Loucy (cell line): ENCODE results near the gene RNLS.
"Not testable (repeated sequence)": the region's sequence is repeated elsewhere in the genome, so short reads cannot be mapped to it uniquely, and the experiment has no call there.

Experiments
- CTCF ChIP-seq: fragments of 200-600 bp; sonication (generic); conservative IDR thresholded peaks from 2 replicates; pipeline ENCODE4 v1.5.1; 2014; ENCODE audit warnings: mild to moderate bottlenecking, antibody characterized with exemption, low read length
- EZH2phosphoT487 ChIP-seq: fragments of 200-600 bp; IDR thresholded peaks from 2 replicates; pipeline ENCODE4 v1.6.1; 2018; ENCODE audit warnings: antibody characterized with exemption, mild to moderate bottlenecking, moderate library complexity, borderline replicate concordance

- TF ChIP-seq EZH2phosphoT487, CTCF: not testable (repeated sequence)
Observed at GRCh38 chr10:88308361-88308760, 274.8 kb downstream of the RNLS start.
